Fibroblast of villous mesenchyme (primary cell): ENCODE results near the gene IDH3A. TPM values are rescaled to one million over a fixed set of nuclear protein-coding genes. Genes with fewer than 3 reads are reported as not detected.

ENCODE experiments used
- DNase-seq: peaks from one replicate; pipeline ENCODE4 v3.0.0-alpha.2; 2010; ENCODE audit warnings: low read depth
- H3K4me3 ChIP-seq: 2 replicates; pipeline ENCODE4 v1.5.1; 2011; ENCODE audit warnings: low read depth, mild to moderate bottlenecking, low read length
- CTCF ChIP-seq: IDR thresholded peaks from 2 replicates; pipeline ENCODE4 v1.5.1; 2012; ENCODE audit warnings: low read depth, mild to moderate bottlenecking, low read length; ENCODE audit not compliant: insufficient read depth
- total RNA-seq: library from RNA; depleted of rRNA; stranded (reverse); fragments of >200 nt; gene quantifications from 2 replicates; pipeline ENCODE4 v1.2.3, GENCODE V29; 2012

Gene IDH3A
- total RNA-seq, 1 donor = 43.6 TPM

GRCh38 chr15:78206326-78207109, 57.4 kb downstream of the IDH3A start:
- TF ChIP-seq CTCF = no peak
- peak; percentile 17 for DNase-seq
- H3K4me3 ChIP-seq = no peak overlapping the region

GRCh38 chr15:78207110-78207458, 57.9 kb downstream of the IDH3A start:
- no peak for TF ChIP-seq CTCF
- DNase-seq = no peak
- no peak overlapping the region for H3K4me3 ChIP-seq

GRCh38 chr15:78207641-78208340, 58.6 kb downstream of the IDH3A start:
- no peak for TF ChIP-seq CTCF
- DNase-seq = no peak
- H3K4me3 ChIP-seq = no peak overlapping the region

- TF ChIP-seq CTCF = no peak
- H3K4me3 ChIP-seq = no peak overlapping the region
- no peak for DNase-seq
Measured at GRCh38 chr15:78208341-78208844, 59.2 kb downstream of the IDH3A start.

GRCh38 chr15:78208887-78209645, 59.9 kb downstream of the IDH3A start:
- no peak for DNase-seq
- TF ChIP-seq CTCF = no peak
- H3K4me3 ChIP-seq = no peak overlapping the region

GRCh38 chr15:78209646-78210348, 60.6 kb downstream of the IDH3A start:
- H3K4me3 ChIP-seq = no peak overlapping the region
- DNase-seq = peak; percentile 14
- no peak for TF ChIP-seq CTCF
